Colonic mucosa (tissue), 4 donors: ENCODE measurements around the gene FXYD3. TPM values are rescaled to one million over a fixed set of nuclear protein-coding genes. Genes with fewer than 3 reads are reported as not detected.
"Not testable (repeated sequence)": the region's sequence is repeated elsewhere in the genome, so short reads cannot be mapped to it uniquely, and the experiment has no call there.

Source experiments
- DNase-seq: peaks from one replicate; pipeline ENCODE4 v3.0.0-alpha.2; 2020
- H3K27ac ChIP-seq: fragments of 200-600 bp; one replicate; pipeline ENCODE4 v1.8.0; 2021
- H3K27me3 ChIP-seq: fragments of 200-600 bp; one replicate; pipeline ENCODE4 v1.8.0; 2021
- H3K36me3 ChIP-seq: fragments of 200-600 bp; one replicate; pipeline ENCODE4 v1.8.0; 2021
- H3K4me1 ChIP-seq: fragments of 200-600 bp; one replicate; pipeline ENCODE4 v1.8.0; 2021; ENCODE audit warnings: mild to moderate bottlenecking
- H3K4me3 ChIP-seq: fragments of 200-600 bp; one replicate; pipeline ENCODE4 v1.8.0; 2021
- H3K9ac ChIP-seq, 2 donors: one replicate each; pipeline ENCODE4 v1.7.0; 2013; ENCODE audit warnings: control low read depth in 2 of 2, low read depth in 2 of 2, low read length in 2 of 2
- H3K9me3 ChIP-seq: fragments of 200-600 bp; one replicate; pipeline ENCODE4 v1.8.0; 2021
- CTCF ChIP-seq: fragments of 200-600 bp; IDR thresholded peaks from one replicate; pipeline ENCODE4 v1.8.0; 2022; ENCODE audit warnings: antibody characterized with exemption, mild to moderate bottlenecking
- intact Hi-C: fragments of 100-400 bp; cut with DNase I; formaldehyde crosslinking; loops from one replicate; pipeline ENCODE4 v1.14.1; 2022
- total RNA-seq, 2 donors: library from RNA; stranded (reverse); fragmentation: NEBNext Ultra II Directional in 1 of 2; extraction: Animal tissue kit (Norgen Biotek cat#: 25700) in 1 of 2; gene quantifications; one replicate each; pipeline ENCODE4 v1.2.1, GENCODE V29; 2021
- donor health status: healthy.
- donor health status: DM: no; HTN: no; CAD: no.
- donor health status: DM: no; HTN: no; CAD: no.

The FXYD3 gene
- total RNA-seq, 2 donors from 2014 or later, result 1,386 to 2,836 TPM

GRCh38 chr19:35099155-35099896 lies 16.3 kb upstream of the FXYD3 start:
- Histone ChIP-seq H3K27ac (no peak overlapping the region), H3K27me3 (no peaks in the 10 kb centered on the region), H3K9ac (no peak overlapping the region), H3K4me3 (no peak overlapping the region), H3K36me3 (no peaks in the 10 kb centered on the region), H3K4me1 (no peaks in the 10 kb centered on the region), H3K9me3 (no peaks in the 10 kb centered on the region)
- no peak for DNase-seq
- intact Hi-C loops, result no loop called here
- no peak for TF ChIP-seq CTCF

GRCh38 chr19:35099897-35100275 lies 15.7 kb upstream of the FXYD3 start:
- intact Hi-C loops, result no loop called here
- Histone ChIP-seq H3K36me3 (no peaks in the 10 kb centered on the region), H3K4me1 (no peaks in the 10 kb centered on the region), H3K27ac (no peak overlapping the region), H3K9ac (no peak overlapping the region), H3K9me3 (no peaks in the 10 kb centered on the region), H3K4me3 (no peak overlapping the region), H3K27me3 (no peaks in the 10 kb centered on the region)
- no peak for TF ChIP-seq CTCF
- no peak for DNase-seq

- no peak overlapping the region for H3K27ac ChIP-seq
- intact Hi-C loops, result no loop called here
- no peaks in the 10 kb centered on the region for H3K27me3 ChIP-seq
- H3K4me3 ChIP-seq, result no peak overlapping the region
- no peaks in the 10 kb centered on the region for H3K9me3 ChIP-seq
- no peak for TF ChIP-seq CTCF
- no peaks in the 10 kb centered on the region for H3K36me3 ChIP-seq
- H3K9ac ChIP-seq, result no peak overlapping the region
- H3K4me1 ChIP-seq, result no peaks in the 10 kb centered on the region
- no peak for DNase-seq
Measured at GRCh38 chr19:35100588-35101533, 14.8 kb upstream of the FXYD3 start.

- DNase-seq, H3K9ac ChIP-seq, H3K4me1 ChIP-seq, H3K36me3 ChIP-seq, H3K27me3 ChIP-seq, H3K27ac ChIP-seq, H3K4me3 ChIP-seq, H3K9me3 ChIP-seq, intact Hi-C loops: not testable (repeated sequence)
Measured at GRCh38 chr19:35101949-35102348, 13.7 kb upstream of the FXYD3 start.

- H3K27me3 ChIP-seq, H3K4me3 ChIP-seq, intact Hi-C loops, H3K4me1 ChIP-seq, H3K27ac ChIP-seq, H3K9ac ChIP-seq, H3K9me3 ChIP-seq, H3K36me3 ChIP-seq, DNase-seq: not testable (repeated sequence)
Measured at GRCh38 chr19:35103614-35104013, 12.0 kb upstream of the FXYD3 start.

GRCh38 chr19:35104361-35104760 lies 11.3 kb upstream of the FXYD3 start:
- no peak overlapping the region for H3K4me3 ChIP-seq
- H3K4me1 ChIP-seq, result peaks cover 6% of the 10 kb centered on the region
- H3K36me3 ChIP-seq, result no peaks in the 10 kb centered on the region
- H3K9me3 ChIP-seq, result no peaks in the 10 kb centered on the region
- intact Hi-C loops, result no loop called here
- H3K9ac ChIP-seq, result no peak overlapping the region
- no peak overlapping the region for H3K27ac ChIP-seq
- no peak for DNase-seq
- no peak for TF ChIP-seq CTCF
- H3K27me3 ChIP-seq, result no peaks in the 10 kb centered on the region
